GM03348 (cell line): ENCODE measurements around the gene EPN3.

Experiments used
- DNase-seq: peaks from one replicate; pipeline ENCODE4 v3.0.0; 2012; ENCODE audit warnings: low spot score

EPN3 gene

DNA sequence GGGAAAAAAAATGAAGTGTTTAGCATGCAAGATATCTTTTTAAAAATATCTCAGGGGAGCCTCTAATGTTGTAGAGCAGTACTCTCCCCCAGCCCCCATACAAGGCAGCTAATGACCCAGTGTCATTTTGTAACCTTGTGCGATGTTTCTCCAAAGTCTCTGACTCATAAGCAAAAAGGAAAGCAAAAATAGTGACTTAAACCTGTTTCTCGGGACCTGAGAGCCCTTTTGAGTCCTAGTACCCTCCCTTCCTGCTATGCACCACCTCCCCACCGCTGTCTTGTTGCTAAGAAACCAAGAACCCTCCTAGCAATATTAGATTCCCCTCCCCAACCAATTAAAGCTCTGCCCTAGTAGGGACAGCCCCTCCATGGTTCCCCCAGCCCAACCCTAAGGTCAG lies 21.5 kb upstream of the EPN3 start:
- DNase-seq, result no peak

DNA sequence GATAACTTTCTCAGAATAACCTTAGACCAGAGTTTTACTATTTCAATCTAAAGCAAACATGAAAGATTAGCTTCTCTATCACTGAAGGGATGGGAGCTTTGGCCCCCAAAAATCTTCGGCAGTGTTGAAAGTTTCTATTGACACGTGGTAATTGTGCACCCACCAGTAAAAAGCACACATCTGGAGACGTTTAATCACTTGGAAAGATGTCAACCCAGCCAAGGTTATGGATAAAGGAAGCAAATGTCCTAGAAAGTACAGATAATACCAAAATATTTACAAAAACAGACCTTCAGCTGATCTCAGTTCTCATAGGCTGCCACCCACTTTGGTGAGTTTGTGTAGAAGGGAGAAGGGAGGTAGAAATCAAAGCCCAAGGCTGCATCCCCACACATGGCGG lies 19.0 kb upstream of the EPN3 start:
- DNase-seq, result no peak

DNA sequence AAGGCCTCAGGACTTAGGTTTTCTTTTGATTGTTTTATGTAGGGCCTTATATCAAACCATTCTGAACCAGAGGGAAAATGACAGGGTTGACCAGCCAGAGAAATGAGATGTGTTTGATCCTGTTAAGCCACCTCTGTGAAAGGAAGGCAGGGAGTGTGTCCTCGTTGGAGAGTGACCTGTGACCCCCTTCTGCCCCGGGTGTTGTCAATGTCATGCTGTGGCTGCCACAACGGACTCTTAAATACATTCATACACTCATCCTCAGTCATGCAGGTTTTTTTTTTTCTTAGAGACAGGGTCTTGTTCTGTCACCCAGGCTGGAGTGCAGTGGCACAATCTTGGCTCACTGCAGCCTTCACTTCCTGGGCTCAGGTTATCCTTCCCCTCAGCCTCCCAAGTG lies 18.1 kb upstream of the EPN3 start:
- DNase-seq, result no peak

DNA sequence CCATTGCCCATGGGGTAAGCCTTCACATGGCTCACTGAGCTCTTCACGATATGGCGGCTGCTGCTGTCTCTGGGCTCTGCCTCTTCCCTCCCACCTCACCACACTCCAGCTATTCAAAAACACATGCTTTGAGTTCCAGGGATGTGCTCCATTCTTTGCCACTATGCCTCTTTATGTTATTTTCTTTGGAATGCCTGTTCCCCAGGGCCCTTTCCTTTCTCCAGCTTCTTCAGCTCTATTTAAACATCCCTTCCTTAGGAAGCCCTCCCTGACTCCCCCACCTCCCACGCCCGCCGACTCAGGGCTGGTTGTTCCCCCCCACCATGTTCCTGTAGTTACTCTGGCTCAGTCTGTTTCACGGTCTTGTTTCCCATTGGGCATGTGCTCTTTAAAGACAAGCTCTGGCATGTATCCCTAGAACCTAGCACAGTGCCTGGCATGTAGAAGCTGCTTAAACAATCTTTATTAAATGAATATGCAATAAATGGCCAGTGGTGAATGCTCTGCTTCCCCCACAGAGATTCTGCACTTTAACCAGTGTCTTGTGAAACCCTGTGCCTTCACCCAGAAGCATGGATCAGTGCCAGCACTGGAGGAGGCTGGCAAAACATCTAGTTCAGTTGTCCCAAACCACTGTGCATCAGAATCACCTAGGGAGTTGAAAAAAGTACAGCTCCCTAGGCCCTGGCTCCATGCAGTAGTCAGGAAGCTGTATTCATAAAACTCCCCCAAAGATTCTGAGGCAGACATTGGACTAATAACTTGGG lies 17.4 kb upstream of the EPN3 start:
- DNase-seq, result peak; percentile 62

DNA sequence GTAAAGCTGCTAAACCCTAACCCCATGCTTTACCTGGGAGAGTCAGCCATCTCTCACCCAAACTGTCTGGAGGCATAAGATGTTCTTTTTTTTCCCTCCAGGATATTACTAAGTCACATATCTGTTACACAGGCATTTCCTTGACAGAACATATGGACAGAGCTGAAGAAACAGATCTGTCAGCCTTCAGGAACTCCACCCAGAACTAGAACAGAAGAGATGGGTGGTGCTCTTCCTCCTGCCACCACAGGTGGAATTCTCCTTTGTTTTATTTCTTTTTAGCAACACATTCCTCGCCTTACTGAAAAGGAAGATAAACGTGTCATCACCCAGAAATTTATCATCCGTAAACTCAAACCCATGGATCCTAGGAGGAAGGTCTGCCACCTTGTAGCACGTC lies 15.5 kb upstream of the EPN3 start:
- no peak for DNase-seq

DNA sequence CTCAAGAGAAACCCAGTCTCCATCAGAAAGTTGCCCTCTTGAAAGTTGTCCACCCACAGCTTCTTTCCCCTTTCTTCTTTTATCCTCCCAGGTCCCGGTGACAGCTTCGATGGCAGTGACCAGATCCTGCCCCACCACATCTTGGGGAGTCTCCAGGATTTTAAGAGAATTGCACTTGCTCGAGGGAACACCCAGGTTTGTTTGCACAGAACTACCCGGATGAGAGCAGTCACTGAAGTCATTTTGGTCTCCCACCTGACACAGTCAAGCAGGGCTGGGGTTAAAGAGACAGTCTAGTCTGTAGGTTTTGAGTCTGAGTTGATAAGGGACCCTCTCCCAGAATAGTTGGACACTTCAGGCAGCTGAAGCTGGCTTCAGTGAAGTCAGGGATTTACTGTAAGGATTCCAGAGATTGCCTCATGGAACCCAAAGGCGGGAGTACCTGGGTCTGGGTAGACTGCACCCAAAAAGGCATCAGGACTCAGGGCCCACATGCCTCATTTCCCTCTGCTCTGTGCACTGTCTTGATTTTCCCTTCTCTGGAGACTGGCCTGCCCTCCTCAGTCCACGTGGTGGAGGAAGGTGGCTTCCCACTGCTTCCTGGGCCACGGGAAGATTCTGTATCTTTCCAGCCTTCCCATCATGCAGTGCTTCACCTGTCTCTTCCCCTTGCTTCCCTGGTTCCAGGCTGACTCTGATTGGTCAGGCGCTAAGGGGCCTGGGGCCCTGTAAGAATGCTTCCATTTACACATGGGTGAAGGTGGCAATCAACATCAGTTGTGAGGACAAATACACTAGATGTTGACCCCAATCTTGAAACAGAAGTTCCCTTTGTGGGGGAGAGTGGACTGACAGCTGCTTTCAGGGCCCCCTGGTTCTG lies 14.8 kb upstream of the EPN3 start:
- no peak for DNase-seq

DNA sequence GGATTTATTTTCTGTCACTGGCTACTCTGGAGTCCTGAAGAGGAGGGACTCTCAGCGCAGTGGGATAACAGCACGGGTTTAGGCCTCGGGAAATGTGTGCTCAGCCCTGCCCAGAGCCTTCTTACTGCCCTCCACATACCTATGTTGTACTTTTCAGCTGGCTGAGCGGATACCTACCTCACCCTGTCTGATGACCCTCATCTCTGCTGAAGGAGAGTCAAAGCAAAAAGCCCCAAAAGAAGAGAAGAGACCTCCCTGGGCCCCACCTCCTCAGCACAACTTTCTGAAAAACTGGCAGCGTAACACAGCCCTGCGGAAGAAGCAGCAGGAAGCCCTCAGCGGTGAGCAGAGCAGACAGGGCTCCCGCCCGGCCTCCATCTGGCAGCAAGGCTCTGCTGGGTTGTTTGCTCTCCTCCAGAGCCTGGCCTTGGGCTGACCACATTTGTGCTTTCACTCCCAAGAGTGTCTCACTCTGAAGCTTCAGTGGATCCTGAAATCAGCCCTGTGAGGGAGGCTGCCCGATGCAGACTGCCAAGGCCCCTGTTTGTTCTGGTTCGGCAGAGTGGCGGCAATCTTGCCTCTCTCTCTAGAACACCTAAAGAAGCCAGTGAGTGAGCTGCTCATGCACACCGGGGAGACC lies 14.0 kb upstream of the EPN3 start:
- DNase-seq, result no peak

- no peak for DNase-seq
Measured at GRCh38 chr17:50519141-50519834, 13.2 kb upstream of the EPN3 start.

DNA sequence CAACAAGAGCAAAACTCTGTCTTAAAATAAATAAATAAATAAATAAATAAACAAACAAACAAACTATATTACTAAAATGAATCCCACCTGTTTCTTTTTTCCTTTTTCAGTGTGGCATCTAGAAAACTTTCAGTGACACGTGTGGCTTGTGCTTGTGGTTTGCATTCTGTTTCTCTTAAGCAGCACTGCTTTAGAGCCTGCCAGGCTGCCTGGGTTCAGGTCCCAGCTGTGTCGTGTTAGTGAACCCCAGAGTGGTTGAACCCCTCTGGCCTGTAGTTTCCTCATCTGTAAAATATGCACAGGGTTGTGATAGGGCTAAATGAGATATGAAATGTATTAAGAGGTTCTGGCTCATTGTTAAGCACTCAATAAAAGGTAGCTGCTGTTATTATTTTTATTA lies 12.1 kb upstream of the EPN3 start:
- no peak for DNase-seq

- DNase-seq, result no peak
Measured at GRCh38 chr17:50521514-50521913, 11.0 kb upstream of the EPN3 start.

- no peak for DNase-seq
Measured at GRCh38 chr17:50522766-50523165, 9.8 kb upstream of the EPN3 start.

DNA sequence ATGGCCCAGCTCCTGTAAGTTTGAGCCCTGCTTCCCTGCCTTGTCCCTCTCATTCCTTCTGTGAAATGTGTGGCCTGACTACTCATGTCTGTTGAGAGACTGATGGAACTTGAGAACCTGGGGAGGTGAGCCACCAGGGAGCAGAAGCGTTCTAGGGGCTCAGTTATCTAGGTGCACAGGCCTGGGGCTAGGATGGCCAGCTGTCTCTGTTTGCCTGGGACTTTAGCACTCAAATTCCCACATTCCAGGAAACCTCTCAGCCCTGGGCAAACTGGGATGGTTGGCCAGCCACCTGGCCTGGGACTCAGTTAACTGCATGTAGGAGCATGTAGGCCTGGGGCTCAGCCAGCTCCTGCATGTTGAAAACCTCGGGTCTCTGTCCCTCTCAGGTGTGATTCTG lies 9.3 kb upstream of the EPN3 start:
- no peak for DNase-seq

DNA sequence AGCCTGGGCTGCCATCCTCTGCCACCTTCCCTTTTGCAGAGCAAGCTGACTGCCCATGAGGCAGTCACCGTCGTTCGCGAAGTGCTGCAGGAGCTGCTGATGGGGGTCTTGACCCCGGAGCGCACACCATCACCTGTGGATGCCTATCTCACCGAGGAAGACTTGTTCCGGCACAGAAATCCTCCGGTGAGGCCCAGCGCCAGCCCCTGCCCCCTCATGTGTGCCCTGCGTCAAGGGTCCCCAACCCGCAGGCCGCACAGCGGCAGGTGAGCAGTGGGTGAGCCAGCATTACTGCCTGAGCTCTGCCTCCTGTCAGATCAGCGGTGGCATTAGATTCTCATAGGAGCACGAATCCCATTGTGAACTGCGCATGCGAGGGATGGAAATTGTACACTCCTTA lies 7.7 kb upstream of the EPN3 start:
- no peak for DNase-seq

DNA sequence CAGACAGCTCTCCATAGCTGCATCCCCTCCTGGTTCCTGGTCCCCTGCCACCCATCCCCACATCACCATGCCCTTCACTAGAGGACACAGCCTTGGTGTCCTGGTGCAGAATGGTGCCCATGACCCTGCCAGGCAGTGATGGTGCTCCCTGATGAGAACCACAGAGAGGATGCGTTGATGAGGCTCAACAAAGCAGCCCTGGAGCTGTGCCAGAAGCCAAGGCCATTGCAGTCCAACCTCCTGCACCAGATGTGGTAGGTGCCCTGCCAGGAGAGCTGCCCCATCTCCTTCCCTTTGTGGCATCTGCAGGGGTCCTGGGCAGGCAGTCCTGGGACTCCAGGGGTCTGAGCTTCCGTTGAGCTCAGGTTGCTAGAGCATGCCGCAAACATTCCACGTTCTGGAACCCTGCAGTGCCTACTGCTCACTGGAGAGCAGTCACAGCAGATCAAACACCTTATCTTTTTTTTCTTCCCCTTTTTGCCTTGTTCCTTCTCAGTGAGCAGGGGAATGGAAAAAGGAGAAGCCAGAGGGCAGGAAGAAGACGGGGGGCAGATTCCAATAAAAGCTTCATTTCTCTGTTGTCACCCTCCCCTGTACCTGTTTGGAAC lies 5.3 kb upstream of the EPN3 start:
- DNase-seq, result no peak

DNA sequence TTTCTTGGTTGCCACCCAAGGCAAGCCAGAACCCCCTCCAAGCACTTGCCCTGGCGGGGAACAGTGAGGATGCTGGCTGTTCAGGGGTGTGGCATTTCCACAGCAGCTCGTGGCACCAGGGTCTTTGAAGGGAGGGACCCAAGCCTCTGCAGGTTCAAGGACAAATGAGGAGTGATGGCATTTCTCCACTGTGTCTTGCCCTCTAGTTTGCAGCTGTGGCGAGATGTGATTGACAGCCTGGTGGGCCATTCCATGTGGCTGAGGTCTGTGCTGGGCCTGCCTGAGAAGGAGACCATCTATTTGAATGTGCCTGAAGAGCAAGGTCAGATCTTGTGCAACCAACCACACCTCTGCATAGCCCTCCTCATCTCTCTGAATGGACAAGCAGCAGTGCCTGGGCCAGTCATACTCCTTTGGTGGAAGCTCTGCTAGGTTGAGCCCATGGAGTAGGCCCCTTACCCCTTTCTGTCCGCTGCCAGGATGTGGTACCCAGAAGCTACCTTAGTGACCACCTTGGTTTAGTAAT lies 4.5 kb upstream of the EPN3 start:
- DNase-seq, result no peak

DNA sequence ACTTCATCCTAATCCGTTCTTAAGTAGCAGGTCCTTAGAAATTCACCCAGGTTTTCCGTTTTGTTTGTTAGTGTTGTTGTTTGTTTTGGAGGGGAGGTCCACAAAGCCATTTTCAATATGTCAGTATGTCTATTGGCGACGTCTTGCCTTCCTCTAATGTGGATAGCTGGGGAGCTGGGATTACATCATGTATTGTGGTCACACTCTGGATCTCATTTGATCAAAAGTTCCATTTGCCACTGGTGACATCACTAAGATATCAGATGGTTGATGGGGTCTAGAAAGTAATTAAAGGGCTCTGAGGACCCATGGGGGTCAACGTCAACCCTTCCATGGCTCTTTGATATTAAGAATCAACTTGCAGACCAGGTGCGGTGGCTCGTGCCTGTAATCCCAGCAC lies 2.7 kb upstream of the EPN3 start:
- no peak for DNase-seq

DNA sequence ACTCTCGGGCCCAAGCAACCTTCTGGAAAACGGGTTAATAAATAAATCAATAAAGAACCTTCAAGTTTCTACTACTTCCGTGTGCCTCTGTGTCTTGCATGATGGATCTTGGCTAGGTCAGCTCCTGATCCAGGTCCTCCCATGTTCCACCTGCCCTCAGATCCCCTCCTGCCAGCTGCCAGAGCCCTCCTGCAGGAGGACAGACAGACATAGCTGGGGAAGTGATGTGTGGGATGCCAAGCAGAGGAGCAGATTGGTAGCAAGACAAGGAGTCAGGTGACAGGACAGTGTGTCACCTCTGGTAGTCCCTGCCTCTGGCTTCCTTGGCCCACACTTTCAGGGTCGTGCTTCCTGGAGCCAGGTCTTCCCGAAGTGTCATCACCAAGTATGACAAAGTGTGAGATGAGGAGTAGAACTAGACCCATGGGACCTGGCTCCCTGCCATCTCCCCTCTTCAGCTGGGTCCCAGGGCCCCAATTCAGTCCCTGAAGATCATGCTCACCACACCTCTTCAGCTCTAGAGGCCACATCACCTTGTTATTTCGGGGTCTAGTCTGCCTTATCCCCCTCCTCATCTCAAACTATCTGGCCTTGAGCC lies 1.0 kb upstream of the EPN3 start:
- no peak for DNase-seq

GRCh38 chr17:50533185-50533584 lies 650 bp downstream of the EPN3 start:
- no peak for DNase-seq

- DNase-seq, result peak; percentile 49
Measured at GRCh38 chr17:50533720-50534148, 1.2 kb downstream of the EPN3 start.

- DNase-seq, result peak; percentile 25
Measured at GRCh38 chr17:50534222-50534978, 1.9 kb downstream of the EPN3 start.

- DNase-seq, result no peak
Measured at GRCh38 chr17:50534979-50535326, 2.4 kb downstream of the EPN3 start.
